A673 (cell line): ENCODE data around the gene COIL. TPM values are rescaled to one million over a fixed set of nuclear protein-coding genes. Genes with fewer than 3 reads are reported as not detected.

Source experiments
- BruUV-seq: library from RNA; stranded (reverse); fragments of 400-500 nt; replicated peaks from 2 replicates; lab custom pipeline; 2021; lab: Mats Ljungman, UMichigan
- CTCF ChIA-PET: fragments of 300-600 bp; sonication (Branson Sonifier 250); formaldehyde crosslinking; loops from one replicate; lab custom pipeline; 2022; ENCODE audit warnings: antibody characterized with exemption; lab: Charles Lee
- POLR2A ChIA-PET: fragments of 300-600 bp; sonication (Branson Sonifier 250); formaldehyde crosslinking; loops from one replicate; lab custom pipeline; 2022; ENCODE audit warnings: antibody characterized with exemption; ENCODE audit not compliant: low non-redundant PET; lab: Charles Lee
- DNase-seq: peaks from one replicate; pipeline ENCODE4 v3.0.0-alpha.2; 2015; ENCODE audit warnings: low spot score
- H3K27ac ChIP-seq: fragments of 200-600 bp; sonication (generic); 2 replicates; pipeline ENCODE4 v1.5.1; 2016; ENCODE audit warnings: mixed run types, low read depth, mild to moderate bottlenecking, mixed read lengths, antibody characterized with exemption, low read length; ENCODE audit not compliant: poor library complexity, severe bottlenecking
- H3K27me3 ChIP-seq: fragments of 200-600 bp; sonication (generic); replicated peaks from 2 replicates; pipeline ENCODE4 v1.6.1; 2017; ENCODE audit warnings: mixed run types, low read depth, mild to moderate bottlenecking, mixed read lengths, antibody characterized with exemption, low read length; ENCODE audit not compliant: insufficient read depth, poor library complexity
- H3K36me3 ChIP-seq: fragments of 200-600 bp; sonication (generic); 2 replicates; pipeline ENCODE4 v1.6.1; 2016; ENCODE audit warnings: mixed run types, mild to moderate bottlenecking, mixed read lengths, antibody characterized with exemption, low read length; ENCODE audit not compliant: insufficient read depth, poor library complexity, severe bottlenecking
- H3K4me1 ChIP-seq: fragments of 200-600 bp; sonication (generic); 2 replicates; pipeline ENCODE4 v1.6.1; 2017; ENCODE audit warnings: mixed run types, mild to moderate bottlenecking, mixed read lengths, antibody characterized with exemption, low read length; ENCODE audit not compliant: insufficient read depth, poor library complexity, severe bottlenecking
- H3K4me3 ChIP-seq: fragments of 200-600 bp; sonication (generic); 2 replicates; pipeline ENCODE4 v1.5.1; 2016; ENCODE audit warnings: low read depth, mixed run types, mild to moderate bottlenecking, mixed read lengths, low read length; ENCODE audit not compliant: poor library complexity, severe bottlenecking
- H3K9me3 ChIP-seq: fragments of 200-600 bp; sonication (generic); 2 replicates; pipeline ENCODE4 v1.6.1; 2016; ENCODE audit warnings: mixed run types, low read depth, mild to moderate bottlenecking, mixed read lengths, antibody characterized with exemption, low read length; ENCODE audit not compliant: poor library complexity, severe bottlenecking
- EZH2 ChIP-seq: fragments of 200-600 bp; sonication (generic); IDR thresholded peaks from 2 replicates; pipeline ENCODE4 v1.6.1; 2017; ENCODE audit warnings: borderline replicate concordance, low read depth, mild to moderate bottlenecking, mixed read lengths, antibody characterized with exemption, low read length; ENCODE audit not compliant: poor library complexity, severe bottlenecking
- intact Hi-C: fragments of 100-400 bp; cut with micrococcal nuclease; formaldehyde crosslinking; loops from one replicate; pipeline ENCODE4 v1.10.0; 2022; ENCODE audit not compliant: unreplicated experiment
- total RNA-seq: library from RNA; stranded (reverse); gene quantifications from 2 replicates; pipeline ENCODE4 v1.2.3, GENCODE V29; 2021
- TF ChIP-seq, protein P1 (sequence below): fragments of 300-800, 200-600 bp; sonication (generic); conservative IDR thresholded peaks from 2 replicates; pipeline ENCODE4 v1.5.1; 2017; ENCODE audit warnings: low read depth, mild to moderate bottlenecking, antibody characterized with exemption, low read length, moderate library complexity, mixed read lengths

COIL gene
- total RNA-seq, 1 experiment from 2014 or later: 23.2 TPM

- intact Hi-C loops: no loop called here
- H3K27me3 ChIP-seq: no peaks in the 10 kb centered on the region
- TF ChIP-seq, protein P1, sequence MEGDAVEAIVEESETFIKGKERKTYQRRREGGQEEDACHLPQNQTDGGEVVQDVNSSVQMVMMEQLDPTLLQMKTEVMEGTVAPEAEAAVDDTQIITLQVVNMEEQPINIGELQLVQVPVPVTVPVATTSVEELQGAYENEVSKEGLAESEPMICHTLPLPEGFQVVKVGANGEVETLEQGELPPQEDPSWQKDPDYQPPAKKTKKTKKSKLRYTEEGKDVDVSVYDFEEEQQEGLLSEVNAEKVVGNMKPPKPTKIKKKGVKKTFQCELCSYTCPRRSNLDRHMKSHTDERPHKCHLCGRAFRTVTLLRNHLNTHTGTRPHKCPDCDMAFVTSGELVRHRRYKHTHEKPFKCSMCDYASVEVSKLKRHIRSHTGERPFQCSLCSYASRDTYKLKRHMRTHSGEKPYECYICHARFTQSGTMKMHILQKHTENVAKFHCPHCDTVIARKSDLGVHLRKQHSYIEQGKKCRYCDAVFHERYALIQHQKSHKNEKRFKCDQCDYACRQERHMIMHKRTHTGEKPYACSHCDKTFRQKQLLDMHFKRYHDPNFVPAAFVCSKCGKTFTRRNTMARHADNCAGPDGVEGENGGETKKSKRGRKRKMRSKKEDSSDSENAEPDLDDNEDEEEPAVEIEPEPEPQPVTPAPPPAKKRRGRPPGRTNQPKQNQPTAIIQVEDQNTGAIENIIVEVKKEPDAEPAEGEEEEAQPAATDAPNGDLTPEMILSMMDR: no peak
- no peak for TF ChIP-seq EZH2
These were observed 47.9 kb downstream of the COIL start for GRCh38 chr17:56913000-56913311.

GRCh38 chr17:56912105-56912999 is 48.5 kb downstream of the COIL start:
- Histone ChIP-seq H3K36me3 (peaks cover 10% of the 10 kb centered on the region), H3K4me3 (peak overlapping the region; percentile 73), H3K27me3 (no peaks in the 10 kb centered on the region), H3K9me3 (peaks cover under 1% of the 10 kb centered on the region), H3K4me1 (peaks cover 4% of the 10 kb centered on the region), H3K27ac (no peak overlapping the region)
- BruUV-seq: no TSS peak
- DNase-seq: no peak
- ChIA-PET CTCF (no interaction called here), POLR2A (interaction anchor here (0.6 kb wide), 1 partner anchor 116 kb away, joined by 3 read pairs; no protein-coding TSS in a partner anchor)
- intact Hi-C loops: no loop called here
- no peak for TF ChIP-seq EZH2
- TF ChIP-seq, protein P1: no peak

More at GRCh38 chr17:56913000-56913311, 47.9 kb downstream of the COIL start:
- no TSS peak for BruUV-seq
- peaks cover 4% of the 10 kb centered on the region for H3K4me1 ChIP-seq
- H3K9me3 ChIP-seq: peaks cover 7% of the 10 kb centered on the region
- ChIA-PET POLR2A (interaction anchor here (0.6 kb wide), 1 partner anchor 116 kb away, joined by 3 read pairs; no protein-coding TSS in a partner anchor), CTCF (no interaction called here)
- peaks cover 5% of the 10 kb centered on the region for H3K36me3 ChIP-seq
- H3K27ac ChIP-seq: no peak overlapping the region
- peak overlapping the region; percentile 73 for H3K4me3 ChIP-seq
- DNase-seq: no peak

DNA sequence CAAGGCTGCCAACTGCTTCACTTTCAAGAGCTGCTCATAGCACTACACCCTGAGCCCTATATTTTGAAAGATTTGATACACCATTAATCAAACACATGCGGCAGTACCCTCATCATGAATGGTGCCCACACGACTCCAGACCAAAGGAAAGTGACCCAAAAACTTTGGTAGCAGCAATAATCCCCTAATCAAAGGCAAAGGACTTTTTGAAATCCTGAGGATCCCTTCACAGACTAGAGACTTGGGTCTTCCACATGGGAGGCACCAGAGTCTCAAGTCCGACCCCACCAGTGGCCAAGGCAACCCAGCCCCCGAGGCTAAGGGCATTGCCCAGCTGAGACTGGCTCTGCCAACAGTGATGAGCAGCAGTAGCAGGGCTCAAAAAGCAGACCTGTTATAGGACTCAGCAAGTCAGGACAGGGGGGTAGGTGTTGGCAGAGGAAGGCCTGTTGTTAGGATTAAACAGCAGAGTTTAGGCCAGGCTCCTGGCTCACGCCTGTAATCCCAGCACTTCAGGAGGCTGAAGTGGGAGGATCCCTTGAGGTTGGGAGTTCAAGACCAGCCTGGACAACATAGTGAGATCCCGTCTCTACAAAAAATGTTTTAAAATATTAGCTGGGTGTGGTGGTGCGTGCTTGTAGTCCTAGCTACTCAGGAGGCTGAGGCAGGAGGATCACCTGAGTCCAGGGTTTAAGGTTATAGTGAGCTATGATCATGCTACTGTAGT is 50.2 kb downstream of the COIL start:
- Histone ChIP-seq H3K9me3 (no peaks in the 10 kb centered on the region), H3K27me3 (no peaks in the 10 kb centered on the region), H3K4me3 (no peak overlapping the region), H3K4me1 (peaks cover 4% of the 10 kb centered on the region), H3K36me3 (peaks cover 23% of the 10 kb centered on the region), H3K27ac (no peak overlapping the region)
- no TSS peak for BruUV-seq
- ChIA-PET POLR2A (no interaction called here), CTCF (no interaction called here)
- TF ChIP-seq EZH2: no peak
- TF ChIP-seq, protein P1: no peak
- DNase-seq: no peak
- intact Hi-C loops: no loop called here
